ENCODE measurements around the gene PHACTR1. TPM values are rescaled to one million over a fixed set of nuclear protein-coding genes. Genes with fewer than 3 reads are reported as not detected.

The PHACTR1 gene
- total and polyA plus RNA-seq, 2 experiments from 2014 or later, result 0.65 to 3.2 TPM

GRCh38 chr6:13289789-13290318 is 573.3 kb downstream of the PHACTR1 start:
- no peak overlapping the region for H3K4me3 ChIP-seq
- no peaks in the 10 kb centered on the region for H4K20me1 ChIP-seq (ENCODE audit: insufficient read depth)
- H3K79me2 ChIP-seq (ENCODE audit: insufficient read depth), result no peaks in the 10 kb centered on the region
- TF ChIP-seq EZH2 (IDR thresholded peaks at IDR 0.05; ENCODE audit: insufficient read depth, poor library complexity, severe bottlenecking), result no peak
- TF ChIP-seq EZH2phosphoT487 (IDR thresholded peaks at IDR 0.05; ENCODE audit: insufficient read depth, low read depth), result no peak
- no peak overlapping the region for H2AFZ ChIP-seq
- H3K9me3 ChIP-seq (ENCODE audit: low read depth), result no peaks in the 10 kb centered on the region
- H3K4me2 ChIP-seq (ENCODE audit: unreplicated experiment), result no peak overlapping the region
- no peak overlapping the region for H3K9ac ChIP-seq
- 94 to 96% methylated on average over 9 of the region's 9 CpGs for WGBS, 2 experiments (ENCODE audit: low coverage in 1 of 2, low lambda C conversion rate in 2 of 2, missing lambda C conversion rate in 2 of 2)
- no peaks in the 10 kb centered on the region for H3K4me1 ChIP-seq (ENCODE audit: insufficient read depth)
- in situ Hi-C loops (cut with MboI), result no loop called here
- H3K27ac ChIP-seq, result no peak overlapping the region
- H3F3A ChIP-seq (ENCODE audit: insufficient read depth), result no peaks in the 10 kb centered on the region
- no peak for DNase-seq
- H3K36me3 ChIP-seq (ENCODE audit: low read depth), result peaks cover 16% of the 10 kb centered on the region; the same call in 1 of the 2 replicates
- H3K9me2 ChIP-seq (ENCODE audit: insufficient read depth), result no peaks in the 10 kb centered on the region
- H3K27me3 ChIP-seq (replicated peaks; ENCODE audit: insufficient read depth), result 0 out of 2 replicates have a peak, but pooled peaks cover 12% of the 10 kb centered on the region

DNA sequence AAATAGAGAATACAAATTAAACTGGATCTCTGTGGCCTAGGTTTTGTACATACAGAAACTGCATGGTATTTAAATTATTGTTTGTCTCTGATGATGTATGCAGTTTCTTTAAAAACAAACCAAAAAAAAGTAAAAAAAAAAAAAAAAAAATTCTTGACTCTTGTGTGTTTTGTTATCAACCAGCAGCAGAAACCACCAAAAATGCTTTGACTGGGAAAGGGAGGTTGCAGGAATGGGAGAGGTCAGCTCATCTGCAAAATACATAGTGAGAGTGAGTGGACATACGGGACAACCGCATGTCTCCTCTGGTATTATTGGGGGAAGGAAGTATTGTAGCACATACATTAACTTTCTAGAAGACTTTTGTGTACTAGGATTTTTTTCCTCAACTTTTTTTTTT is 573.8 kb downstream of the PHACTR1 start:
- Histone ChIP-seq H2AFZ (no peak overlapping the region), H3K27me3 (replicated peaks; ENCODE audit: insufficient read depth) (0 out of 2 replicates have a peak, but pooled peaks cover 12% of the 10 kb centered on the region), H3K4me3 (no peak overlapping the region), H3K4me1 (ENCODE audit: insufficient read depth) (no peaks in the 10 kb centered on the region), H3F3A (ENCODE audit: insufficient read depth) (no peaks in the 10 kb centered on the region), H3K9me3 (ENCODE audit: low read depth) (no peaks in the 10 kb centered on the region), H4K20me1 (ENCODE audit: insufficient read depth) (no peaks in the 10 kb centered on the region), H3K79me2 (ENCODE audit: insufficient read depth) (no peaks in the 10 kb centered on the region), H3K9me2 (ENCODE audit: insufficient read depth) (no peaks in the 10 kb centered on the region), H3K9ac (no peak overlapping the region), H3K4me2 (ENCODE audit: unreplicated experiment) (no peak overlapping the region), H3K27ac (no peak overlapping the region), H3K36me3 (ENCODE audit: low read depth) (peaks cover 17% of the 10 kb centered on the region; the same call in 1 of the 2 replicates)
- TF ChIP-seq EZH2phosphoT487 (IDR thresholded peaks at IDR 0.05; ENCODE audit: insufficient read depth, low read depth), result no peak
- TF ChIP-seq EZH2 (IDR thresholded peaks at IDR 0.05; ENCODE audit: insufficient read depth, poor library complexity, severe bottlenecking), result no peak
- in situ Hi-C loops (cut with MboI), result no loop called here
- no peak for DNase-seq
- WGBS, 2 experiments (ENCODE audit: low coverage in 1 of 2, low lambda C conversion rate in 2 of 2, missing lambda C conversion rate in 2 of 2), result 98 to 100% methylated on average over 2 of the region's 2 CpGs

DNA sequence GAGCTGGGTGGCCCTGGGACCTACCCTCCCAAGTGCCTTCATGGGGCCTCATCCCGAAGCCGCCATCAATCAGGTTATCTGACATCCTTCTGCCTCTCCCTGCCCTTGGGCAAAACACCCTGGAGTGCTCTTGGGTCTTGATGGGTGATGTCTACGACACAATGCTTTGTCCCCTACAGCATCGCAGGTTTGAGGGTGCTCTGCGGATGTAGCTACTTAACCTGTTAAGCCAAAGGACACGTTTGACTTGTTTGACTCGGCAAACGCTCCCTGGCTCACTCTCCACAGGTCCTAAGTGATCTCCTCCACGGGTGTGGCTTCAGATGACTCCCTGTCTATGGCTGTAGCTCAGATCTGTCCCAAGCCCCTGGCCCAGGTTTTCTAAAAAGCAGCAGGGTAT is 576.2 kb downstream of the PHACTR1 start:
- TF ChIP-seq EZH2 (IDR thresholded peaks at IDR 0.05; ENCODE audit: insufficient read depth, poor library complexity, severe bottlenecking) (no peak), EZH2phosphoT487 (IDR thresholded peaks at IDR 0.05; ENCODE audit: insufficient read depth, low read depth) (no peak)
- H3K9me3 ChIP-seq (ENCODE audit: low read depth), result no peaks in the 10 kb centered on the region
- H3K9me2 ChIP-seq (ENCODE audit: insufficient read depth), result no peaks in the 10 kb centered on the region
- H3K9ac ChIP-seq, result no peak overlapping the region
- H3K36me3 ChIP-seq (ENCODE audit: low read depth), result peaks cover 17% of the 10 kb centered on the region; the same call in 1 of the 2 replicates
- no peak overlapping the region for H2AFZ ChIP-seq
- DNase-seq, result no peak
- no peaks in the 10 kb centered on the region for H3K27me3 ChIP-seq (replicated peaks; ENCODE audit: insufficient read depth)
- in situ Hi-C loops (cut with MboI), result no loop called here
- no peaks in the 10 kb centered on the region for H3K4me1 ChIP-seq (ENCODE audit: insufficient read depth)
- no peak overlapping the region for H3K4me2 ChIP-seq (ENCODE audit: unreplicated experiment)
- no peak overlapping the region for H3K4me3 ChIP-seq
- no peak overlapping the region for H3K27ac ChIP-seq
- H3K79me2 ChIP-seq (ENCODE audit: insufficient read depth), result no peaks in the 10 kb centered on the region
- no peaks in the 10 kb centered on the region for H3F3A ChIP-seq (ENCODE audit: insufficient read depth)
- H4K20me1 ChIP-seq (ENCODE audit: insufficient read depth), result no peaks in the 10 kb centered on the region
- WGBS, 2 experiments (ENCODE audit: low coverage in 1 of 2, low lambda C conversion rate in 2 of 2, missing lambda C conversion rate in 2 of 2), result 90 to 94% methylated on average over 9 of the region's 9 CpGs

DNA sequence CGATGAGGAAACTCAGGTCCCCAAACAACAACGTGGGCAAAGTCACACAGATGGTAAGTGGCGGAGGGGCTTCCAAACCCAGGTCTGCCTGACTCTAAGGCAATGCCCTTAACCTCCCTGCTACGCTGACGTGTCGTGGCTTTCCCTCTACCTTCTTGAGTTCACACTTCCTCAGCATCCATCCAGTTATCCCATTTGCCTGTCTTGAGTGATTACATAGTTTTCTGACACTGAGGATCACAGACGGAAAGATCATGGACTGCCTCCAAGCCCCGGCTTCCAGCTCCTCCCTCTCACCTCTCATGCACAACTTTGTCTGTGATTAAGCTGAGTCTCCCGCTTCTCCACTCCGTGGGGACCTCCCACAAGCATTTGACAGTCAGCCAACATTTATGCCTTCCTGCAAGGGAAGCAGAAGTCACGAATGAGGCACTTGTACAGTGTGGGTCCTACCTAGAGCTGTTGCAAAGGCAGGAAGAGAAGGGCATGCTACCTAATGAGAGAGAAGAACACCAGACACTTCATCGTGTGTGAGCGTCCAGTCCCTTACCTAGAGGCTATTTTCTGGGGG is 578.0 kb downstream of the PHACTR1 start:
- Histone ChIP-seq H3K36me3 (ENCODE audit: low read depth) (peaks cover 17% of the 10 kb centered on the region; the same call in 1 of the 2 replicates), H3K9me2 (ENCODE audit: insufficient read depth) (no peaks in the 10 kb centered on the region), H3K4me2 (ENCODE audit: unreplicated experiment) (no peak overlapping the region), H3K9ac (no peak overlapping the region), H2AFZ (no peak overlapping the region), H3F3A (ENCODE audit: insufficient read depth) (no peaks in the 10 kb centered on the region), H4K20me1 (ENCODE audit: insufficient read depth) (no peaks in the 10 kb centered on the region), H3K4me1 (ENCODE audit: insufficient read depth) (no peaks in the 10 kb centered on the region), H3K79me2 (ENCODE audit: insufficient read depth) (no peaks in the 10 kb centered on the region), H3K9me3 (ENCODE audit: low read depth) (no peaks in the 10 kb centered on the region), H3K27ac (no peak overlapping the region), H3K4me3 (no peak overlapping the region), H3K27me3 (replicated peaks; ENCODE audit: insufficient read depth) (no peaks in the 10 kb centered on the region)
- DNase-seq, result no peak
- TF ChIP-seq EZH2phosphoT487 (IDR thresholded peaks at IDR 0.05; ENCODE audit: insufficient read depth, low read depth) (no peak), EZH2 (IDR thresholded peaks at IDR 0.05; ENCODE audit: insufficient read depth, poor library complexity, severe bottlenecking) (no peak)
- WGBS, 2 experiments (ENCODE audit: low coverage in 1 of 2, low lambda C conversion rate in 2 of 2, missing lambda C conversion rate in 2 of 2), result 76% methylated on average over 13 of the region's 13 CpGs
- in situ Hi-C loops (cut with MboI), result no loop called here

Data from GM23248 (cell line).